ENCODE measurements around the gene ORM2.

- no peak for TF ChIP-seq CTCF (IDR thresholded peaks at IDR 0.05)
- no peak for TF ChIP-seq EZH2 (IDR thresholded peaks at IDR 0.05; ENCODE audit: borderline replicate concordance, insufficient read depth, low read depth, low read length, poor library complexity, severe bottlenecking)
These were observed 967 bp downstream of the ORM2 start for GRCh38 chr9:114330636-114331035.
